AG20443 (cell line): ENCODE data around the gene CCKAR.

Source experiments
- DNase-seq: peaks from one replicate; pipeline ENCODE4 v3.0.0; 2012; ENCODE audit warnings: low spot score, mixed read lengths

The CCKAR gene

DNA sequence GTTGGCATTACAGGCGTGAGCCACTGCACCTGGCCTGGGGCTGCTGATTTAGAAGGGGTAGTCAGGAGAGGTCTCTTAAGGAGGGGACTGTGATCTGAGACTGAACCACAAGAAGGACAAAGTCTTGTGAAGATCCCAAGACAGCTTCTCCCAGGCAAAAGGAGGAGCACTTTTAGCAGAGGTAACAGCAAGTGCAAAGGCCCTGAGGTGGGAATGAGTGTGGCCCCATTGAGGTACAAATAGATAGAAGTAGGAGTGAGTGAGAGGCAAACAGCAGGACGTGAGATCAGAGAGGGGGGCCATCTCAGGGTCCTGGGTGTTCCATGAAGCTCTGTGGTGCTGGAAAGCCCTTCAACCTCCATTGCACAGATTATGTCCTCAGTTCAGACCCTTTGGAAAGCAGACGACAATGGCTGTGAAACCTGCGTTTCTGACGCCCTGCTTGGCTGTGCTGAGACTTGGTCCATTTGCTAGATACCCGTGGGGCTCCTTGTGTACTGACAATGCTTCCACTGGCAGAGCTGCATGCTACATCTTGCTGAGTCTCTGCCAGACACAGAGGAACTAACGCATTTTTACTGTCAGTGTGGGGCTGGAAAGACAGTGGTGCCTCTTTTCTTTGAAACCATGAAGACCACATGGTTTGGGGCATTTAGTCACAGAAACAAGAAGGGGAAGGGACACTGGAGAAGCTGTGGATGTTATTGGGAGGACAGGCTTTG lies 1.3 kb upstream of the CCKAR start:
- no peak for DNase-seq

DNA sequence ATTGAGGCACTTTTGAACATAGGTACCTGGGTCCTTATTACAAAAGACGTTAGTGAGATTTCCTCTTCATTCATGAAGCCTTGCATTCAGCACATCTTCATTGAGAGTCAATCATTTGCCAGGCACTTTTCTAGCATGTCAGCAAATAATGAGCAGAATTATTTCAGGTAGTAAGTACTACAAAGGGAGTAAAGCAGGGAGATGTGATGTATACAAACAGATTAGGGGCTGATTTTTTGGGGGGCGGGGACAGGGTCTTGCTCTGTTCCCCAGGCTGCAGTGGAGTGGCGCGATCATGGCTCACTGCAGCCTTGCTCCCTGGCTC lies 638 bp upstream of the CCKAR start:
- no peak for DNase-seq

DNA sequence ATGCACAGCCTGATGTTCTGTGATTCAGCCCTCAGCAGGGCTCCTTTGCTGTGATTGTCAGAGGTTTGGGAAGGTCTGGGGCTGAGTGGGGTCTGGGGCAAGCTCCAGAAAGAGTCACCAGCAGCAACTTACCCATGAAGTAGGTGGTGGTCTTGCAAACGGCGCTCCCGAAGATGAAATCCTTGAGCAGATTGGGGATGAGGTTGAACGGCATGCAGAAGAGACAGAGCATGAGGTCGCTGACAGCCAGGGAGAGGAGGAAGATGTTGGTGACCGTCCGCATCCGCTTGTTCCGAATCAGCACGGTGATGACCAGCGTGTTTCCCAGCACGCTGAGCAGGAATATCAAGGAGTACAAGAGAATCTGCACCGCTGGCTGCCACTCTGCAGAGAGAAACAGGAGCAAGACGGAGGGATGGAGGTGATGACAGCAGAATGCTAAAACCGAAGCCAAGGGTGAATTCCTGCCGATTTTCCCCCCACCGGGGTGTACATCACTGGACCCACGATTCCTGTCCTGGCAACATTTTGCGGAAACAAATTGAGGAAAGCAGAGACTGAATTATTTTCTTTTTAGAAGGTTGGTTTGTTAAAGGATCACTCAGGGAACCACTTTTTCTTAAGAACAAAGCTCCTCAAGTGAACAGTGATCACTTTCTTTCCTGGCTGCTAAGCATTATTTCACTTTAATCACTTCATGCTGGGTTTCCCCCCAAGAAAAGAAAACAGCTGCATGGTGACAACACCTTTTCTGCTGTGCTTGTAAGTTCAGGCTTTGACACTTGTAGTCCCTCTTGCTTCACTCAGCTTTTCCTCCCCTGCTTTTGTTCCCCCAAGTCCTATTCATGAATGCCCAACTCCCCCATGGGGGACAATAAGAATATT lies 941 bp downstream of the CCKAR start:
- no peak for DNase-seq

DNA sequence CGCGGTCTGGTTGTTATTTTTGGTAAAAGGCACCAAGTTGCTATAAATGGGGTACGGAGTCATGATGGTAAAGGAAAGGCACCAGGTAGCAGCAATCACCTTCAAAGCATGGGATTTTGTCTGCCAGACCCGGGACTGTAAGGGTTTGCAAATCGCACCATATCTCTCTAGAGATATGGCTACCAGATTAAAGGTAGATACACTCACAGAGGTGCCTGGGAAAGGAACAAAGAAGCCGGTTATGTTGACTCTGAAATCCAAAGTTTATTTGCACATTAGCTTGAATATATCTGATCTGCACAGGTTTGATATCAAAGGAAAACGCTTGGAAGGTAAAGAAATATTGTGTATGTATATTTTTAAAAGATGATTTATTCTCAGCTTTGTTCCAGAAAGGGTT lies 4.6 kb downstream of the CCKAR start:
- DNase-seq = no peak

DNA sequence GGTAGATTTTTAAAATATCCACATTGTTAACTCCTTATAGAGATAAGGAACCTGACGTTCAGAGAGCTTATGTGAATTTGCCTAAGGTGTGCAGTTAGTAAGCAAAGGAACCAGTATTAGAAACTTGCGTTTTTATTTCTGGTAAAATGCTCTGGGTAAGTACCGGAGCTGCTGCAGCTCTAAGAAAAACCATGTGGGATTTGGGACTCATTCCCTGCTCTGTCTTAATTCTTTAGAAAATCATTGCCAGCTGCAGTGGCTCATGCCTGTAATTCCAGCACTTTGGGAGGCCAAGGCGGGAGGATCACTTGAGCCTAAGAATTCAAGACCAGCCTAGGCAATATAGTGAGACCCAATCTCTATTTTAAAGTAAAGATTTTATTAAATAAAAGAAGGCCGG lies 5.8 kb downstream of the CCKAR start:
- no peak for DNase-seq

DNA sequence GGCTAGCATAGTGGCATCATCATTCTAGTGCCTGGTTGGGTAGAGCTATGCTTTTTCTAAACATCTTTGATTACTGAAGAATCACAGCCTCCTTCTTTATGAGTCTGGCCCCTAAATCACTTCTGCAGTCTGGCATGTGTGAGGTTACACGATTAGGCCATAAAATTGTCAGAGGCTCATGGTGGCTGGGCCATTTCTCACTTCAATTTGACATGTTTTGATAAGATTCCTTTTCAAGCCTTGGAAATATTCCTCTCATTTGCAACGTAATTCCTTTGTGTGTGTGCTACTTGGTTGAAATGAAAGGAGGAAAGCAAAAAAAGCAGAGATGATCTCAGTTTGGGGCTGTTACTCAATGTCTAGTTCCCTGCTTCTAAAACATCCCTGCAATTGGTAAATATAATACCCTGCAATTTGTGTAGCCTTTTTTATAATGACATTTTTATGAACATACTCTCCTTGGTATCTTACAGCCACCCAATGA lies 6.2 kb downstream of the CCKAR start:
- DNase-seq = peak; percentile 56

DNA sequence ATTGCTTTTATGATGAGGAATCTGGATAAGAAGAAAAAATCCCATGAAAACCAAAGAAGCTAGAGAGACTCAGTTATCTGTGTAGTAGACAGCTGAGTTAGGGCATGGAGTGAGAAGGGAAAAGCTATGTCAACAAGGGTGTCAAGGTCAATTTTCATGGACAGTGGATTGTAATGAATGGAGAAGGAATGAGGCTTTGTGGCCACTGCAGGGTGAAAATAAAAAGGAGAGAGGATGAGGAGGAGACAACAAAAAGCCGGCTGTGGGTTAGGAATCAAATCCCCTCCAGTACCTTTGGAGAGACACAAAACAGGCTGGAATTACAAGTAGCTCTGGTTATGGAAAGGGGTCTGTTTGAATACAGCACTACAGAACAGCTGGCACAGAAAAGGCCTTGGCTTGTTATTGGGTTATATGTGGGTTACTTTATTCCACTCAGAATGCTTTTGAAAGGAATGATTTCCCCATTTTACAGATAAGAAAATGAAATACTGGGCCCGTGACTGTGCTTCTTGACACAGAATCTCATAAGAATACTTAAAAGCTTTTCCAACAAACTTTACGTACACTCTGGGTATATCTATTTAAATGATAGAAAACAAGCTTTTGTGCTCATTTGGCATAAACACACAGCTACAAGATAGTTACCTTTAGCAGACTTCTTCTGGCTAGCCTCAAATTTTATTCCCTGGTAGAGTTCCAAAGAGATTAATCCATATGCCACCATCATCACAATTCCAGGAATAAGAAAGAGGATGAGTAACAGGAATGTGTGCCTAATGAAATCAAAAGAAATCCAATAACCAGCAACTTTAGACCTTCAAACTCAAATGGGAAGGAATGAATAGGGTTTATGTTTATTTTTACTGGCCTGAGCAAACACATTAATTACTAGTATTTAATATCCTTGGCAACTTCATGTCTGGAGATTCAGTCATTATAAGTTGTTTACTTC lies 7.5 kb downstream of the CCKAR start:
- no peak for DNase-seq

DNA sequence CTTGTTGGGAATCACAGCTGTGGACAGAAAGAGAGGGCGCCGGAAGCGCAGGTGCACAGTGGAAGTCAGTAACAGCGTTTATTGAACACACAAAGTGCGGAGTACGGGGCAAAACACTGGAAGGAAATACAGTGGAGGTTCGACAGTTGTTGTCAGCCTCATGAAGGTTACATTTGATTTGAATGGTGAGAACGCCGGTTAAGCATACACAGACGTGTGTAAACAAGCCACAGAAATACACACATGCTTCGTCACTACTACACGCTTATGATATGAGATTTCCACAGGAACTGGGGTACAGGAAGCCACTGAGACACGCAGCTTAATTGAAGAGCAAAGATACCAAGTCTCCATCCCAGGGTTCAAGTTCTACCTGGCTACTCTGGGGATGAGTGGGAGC lies 12.0 kb downstream of the CCKAR start:
- no peak for DNase-seq

DNA sequence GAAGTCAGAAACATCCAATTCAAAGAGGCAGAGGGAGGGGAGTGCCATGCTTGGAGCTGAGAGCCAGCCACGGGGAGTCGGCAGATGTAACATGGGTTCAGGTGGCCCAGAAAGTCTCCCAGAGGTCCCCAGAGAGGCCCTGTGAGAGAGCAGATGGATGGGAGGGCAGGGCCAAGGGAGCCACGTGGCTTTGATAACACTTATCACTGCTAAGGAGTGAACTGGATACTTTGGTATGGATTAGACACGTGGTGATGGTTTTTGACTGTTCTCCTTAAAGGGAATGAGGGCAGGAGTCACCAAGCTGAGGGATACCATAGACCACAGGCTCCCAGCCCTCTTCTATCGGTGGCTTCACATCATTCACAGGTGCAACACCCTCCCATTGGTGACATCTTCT lies 13.7 kb downstream of the CCKAR start:
- DNase-seq = no peak

DNA sequence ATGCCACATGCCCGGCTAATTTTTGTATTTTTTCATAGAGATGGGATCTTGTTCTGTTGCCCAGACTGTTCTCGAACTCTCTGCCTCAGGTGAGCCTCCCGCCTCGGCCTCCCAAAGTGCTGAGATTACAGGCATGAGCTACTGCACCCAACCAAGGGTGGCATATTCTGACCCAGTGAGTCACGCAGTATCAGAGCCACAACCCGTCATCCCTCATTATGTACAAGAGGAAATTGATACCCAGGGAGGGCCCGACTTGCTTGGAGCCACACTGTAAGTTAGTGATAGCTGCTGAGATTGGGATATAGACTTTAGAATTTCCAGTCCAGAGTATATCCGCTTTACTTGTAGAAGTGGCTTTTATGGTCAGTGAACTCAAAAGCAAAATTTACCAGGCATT lies 14.6 kb downstream of the CCKAR start:
- no peak for DNase-seq

DNA sequence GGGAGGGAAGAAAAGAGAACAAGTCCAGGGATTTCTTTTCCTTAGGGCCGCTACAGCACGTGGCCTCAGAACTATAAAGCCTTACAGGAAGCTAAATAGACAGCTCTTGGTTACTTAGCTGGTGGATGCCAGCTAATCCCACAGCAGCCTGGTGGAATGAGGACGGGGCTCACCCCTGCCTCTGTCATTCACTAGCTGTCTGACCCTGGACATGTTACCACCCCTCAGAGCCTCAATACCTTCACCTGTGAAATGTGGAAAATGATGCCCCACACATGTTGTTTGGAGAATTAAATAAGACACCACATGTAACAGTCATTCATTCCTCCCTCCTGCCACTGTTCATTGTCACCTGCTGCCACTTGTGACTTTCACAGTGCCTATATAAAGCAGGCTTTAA lies 15.7 kb downstream of the CCKAR start:
- DNase-seq = no peak

DNA sequence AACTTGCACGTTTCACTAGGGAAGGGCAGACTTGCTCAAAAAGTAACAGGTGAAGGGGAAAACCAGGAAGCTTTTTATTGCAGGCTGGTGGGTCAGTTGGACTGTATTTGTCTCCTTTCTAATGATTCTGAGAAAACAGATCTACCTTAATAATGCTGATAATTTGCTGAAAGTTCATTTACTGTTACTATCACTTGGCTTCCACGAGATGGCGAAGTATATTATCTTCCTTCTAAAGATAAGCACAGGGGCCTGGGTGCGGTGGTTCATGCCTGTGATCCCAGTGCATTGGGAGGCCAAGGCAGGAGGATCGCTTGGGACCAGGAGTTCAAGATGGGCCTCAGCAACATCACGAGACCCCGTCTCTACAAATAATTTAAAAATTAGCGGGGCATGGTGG lies 16.4 kb downstream of the CCKAR start:
- DNase-seq = no peak

DNA sequence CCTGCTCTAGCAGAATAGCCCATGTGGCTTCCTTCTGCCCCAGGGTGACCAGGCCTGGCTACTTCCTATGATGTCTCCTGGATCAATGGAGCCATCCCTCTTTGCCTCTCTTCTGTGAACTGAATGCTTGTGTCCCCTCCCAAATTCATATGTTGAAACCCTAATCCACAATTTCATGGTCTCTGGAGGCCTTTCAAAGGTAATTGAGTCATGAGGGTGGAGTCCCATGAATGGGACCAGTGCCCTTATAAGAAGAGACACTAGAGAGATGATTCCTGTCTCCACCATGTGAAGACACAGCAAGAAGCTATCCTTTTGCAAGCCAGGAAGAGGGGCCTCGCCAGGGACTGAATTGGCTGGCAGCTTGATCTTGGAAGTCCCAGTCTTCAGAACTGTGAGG lies 18.4 kb downstream of the CCKAR start:
- DNase-seq = no peak

DNA sequence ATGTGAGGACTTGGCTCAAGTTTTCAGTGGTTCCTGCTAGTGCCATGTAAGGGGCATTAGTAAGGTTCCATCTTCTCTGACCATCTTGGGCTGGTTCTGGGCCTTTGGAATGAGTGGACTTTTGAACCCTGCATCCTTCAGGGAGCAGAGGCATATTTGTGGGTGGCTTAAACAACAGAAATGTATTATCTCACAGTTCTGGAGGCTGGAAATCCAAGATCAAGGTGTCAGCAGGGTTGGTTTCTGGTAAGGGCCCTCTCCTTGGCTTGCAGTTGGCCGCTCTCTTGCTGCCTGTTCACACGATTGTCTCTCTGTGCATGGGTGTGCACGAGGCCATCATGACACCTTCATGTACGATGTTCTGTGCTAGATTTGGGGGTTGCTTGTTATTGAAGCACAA lies 21.3 kb downstream of the CCKAR start:
- no peak for DNase-seq

DNA sequence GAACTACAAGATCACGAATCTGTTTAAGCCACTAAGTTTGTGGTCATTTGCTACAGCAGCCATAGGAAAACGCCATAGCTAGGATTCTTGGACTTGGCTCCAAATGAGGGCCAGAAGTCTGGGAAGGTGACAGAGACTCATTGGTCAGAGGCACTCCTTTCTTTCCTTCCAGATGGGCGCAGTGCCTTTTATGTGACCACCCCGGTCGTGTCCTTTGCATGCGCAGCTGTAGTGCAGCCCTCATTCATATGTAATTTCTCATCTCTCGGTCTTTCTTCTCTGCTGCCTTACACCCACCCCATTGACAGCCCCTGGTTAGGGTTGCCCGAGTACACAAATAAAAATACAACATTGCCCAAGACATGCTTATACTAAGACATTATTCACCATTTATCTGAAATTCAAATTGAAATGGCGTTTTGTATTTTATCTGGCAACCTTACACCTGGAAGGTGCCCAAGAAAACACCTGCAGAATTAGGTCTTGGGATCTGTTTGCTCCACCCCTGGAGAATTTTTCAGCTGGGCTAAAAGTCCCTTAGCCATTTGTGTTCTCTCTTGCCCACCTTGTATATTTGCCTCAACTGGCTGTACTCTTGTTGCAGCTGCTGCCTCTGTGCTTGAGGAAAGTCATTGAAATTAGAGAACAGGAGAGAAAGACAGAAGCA lies 21.9 kb downstream of the CCKAR start:
- no peak for DNase-seq

DNA sequence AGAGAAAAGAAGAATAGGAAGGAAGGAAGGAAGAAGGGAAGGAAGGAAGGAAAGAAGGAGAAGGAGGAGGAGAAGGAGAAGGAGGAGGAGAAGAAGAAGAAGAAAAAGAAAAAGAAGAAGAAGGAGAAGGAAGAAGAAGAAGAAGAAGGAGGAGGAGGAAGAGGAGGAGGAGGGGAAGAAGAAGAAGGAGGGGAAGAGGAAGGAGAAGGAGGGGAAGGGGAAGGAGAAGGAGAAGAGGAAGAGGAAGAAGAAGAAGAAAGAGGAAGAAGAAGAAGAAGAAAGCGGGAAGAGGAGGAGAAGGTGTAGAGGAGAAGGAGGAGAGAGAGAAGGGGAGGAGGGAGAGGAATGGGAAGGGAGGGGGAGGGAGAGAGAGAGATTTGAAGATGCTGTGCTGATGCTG lies 22.6 kb downstream of the CCKAR start:
- no peak for DNase-seq

DNA sequence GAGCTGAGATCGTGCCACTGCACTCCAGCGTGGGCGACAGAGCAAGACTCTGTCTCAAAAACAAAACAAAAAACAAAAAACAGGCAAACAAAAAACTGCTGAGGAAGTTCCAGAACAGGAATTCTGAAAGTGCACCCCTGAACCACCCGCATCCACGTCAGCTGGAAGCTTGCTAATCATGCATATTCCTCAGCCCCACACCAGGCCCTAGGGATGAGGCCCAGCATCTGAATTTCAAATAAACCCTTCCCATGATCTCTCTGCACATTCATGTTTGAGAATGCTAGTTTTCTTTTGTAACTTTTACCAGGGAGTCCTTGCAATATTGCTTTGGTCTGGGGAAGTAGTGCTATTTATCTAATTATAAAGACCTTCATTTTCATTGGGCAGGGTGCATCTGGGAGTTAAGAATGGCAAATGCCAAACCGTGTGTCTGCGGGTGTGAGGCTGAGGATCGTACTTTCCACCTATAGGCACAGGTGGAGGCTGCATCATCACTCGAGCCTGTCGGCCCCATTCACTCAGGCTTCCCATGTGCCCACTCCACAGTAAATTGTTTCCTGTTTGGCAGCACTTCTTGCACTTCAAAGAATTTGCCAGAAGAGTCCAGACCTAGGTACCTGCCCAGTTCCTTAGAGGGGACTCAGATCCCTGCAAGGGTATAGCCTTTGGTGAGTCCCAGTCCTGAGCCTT lies 23.6 kb downstream of the CCKAR start:
- no peak for DNase-seq

DNA sequence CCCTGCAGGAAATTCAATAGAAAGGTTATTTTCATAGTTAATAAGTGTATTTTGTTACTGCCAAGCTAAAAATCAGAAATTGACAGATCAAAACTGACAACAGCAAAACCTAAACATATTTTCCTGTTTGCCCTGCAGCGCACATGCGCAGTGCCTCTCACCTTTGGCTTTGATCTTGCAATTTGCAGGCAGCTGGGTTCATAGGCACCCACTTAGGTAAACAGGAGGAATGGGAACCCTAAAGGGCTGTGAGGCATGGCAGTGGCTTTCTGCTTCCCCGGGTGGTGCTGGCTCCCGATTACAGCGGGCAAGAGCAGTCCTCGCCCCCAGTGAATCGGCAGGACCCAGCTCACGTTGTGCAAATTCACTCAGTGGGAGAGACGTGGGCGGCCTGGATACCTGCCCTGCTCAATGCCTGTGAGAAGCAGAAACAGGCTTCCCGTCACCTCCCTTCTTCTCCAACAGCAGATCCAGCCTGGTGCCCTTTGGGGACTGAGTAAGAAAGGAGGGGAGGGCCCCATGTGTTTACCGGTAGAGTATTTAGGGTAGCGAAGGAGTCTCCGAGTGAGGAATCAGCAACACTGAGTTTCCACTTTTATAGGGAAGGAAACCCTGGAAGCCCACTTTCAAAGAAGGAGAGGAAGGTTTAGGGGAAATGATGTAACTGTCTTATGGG lies 25.7 kb downstream of the CCKAR start:
- DNase-seq = no peak

DNA sequence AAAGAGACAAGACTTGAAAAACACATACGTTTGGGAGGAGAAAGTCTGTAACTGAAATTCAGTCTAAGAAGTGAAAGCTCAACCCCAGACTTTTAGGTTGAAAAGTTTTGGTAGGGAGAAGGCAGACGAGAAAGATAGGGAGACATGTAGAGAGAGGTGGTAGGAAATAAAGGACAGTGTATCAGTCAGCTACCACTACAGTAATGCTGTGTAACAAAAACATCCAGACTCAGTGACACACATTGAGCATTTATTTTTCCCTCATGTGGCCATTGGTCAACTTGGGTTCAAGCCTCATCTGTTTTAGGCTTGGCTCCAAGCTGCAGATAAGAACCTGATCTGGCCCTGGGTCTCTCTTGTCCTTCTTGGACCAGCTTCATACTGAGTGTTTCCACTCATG lies 26.9 kb downstream of the CCKAR start:
- DNase-seq = no peak

DNA sequence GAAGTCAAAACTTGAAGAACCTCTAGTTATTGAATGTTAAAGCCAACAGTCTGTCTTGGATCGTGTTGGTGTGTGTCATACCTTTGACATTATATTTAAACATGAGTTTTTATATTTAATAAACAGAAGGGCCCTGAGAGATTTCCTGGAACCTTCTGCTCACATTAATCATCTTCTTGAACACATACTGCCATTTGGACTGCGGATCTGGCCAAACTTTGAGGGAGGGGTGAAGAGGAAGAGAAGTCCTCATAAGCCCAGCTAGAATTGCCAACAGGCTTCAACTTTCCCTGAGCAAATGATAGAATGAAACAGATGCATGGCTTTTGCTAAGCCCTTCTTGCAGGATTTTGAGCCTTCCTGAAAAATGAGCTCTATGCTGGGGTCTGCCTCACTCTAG lies 27.4 kb downstream of the CCKAR start:
- DNase-seq = no peak
